ENCODE measurements around the gene ABCC4. TPM values are rescaled to one million over a fixed set of nuclear protein-coding genes. Genes with fewer than 3 reads are reported as not detected.

ABCC4 gene
- total and polyA plus RNA-seq, 8 donors, result 1.5 to 87.2 (median 29.7) TPM

DNA sequence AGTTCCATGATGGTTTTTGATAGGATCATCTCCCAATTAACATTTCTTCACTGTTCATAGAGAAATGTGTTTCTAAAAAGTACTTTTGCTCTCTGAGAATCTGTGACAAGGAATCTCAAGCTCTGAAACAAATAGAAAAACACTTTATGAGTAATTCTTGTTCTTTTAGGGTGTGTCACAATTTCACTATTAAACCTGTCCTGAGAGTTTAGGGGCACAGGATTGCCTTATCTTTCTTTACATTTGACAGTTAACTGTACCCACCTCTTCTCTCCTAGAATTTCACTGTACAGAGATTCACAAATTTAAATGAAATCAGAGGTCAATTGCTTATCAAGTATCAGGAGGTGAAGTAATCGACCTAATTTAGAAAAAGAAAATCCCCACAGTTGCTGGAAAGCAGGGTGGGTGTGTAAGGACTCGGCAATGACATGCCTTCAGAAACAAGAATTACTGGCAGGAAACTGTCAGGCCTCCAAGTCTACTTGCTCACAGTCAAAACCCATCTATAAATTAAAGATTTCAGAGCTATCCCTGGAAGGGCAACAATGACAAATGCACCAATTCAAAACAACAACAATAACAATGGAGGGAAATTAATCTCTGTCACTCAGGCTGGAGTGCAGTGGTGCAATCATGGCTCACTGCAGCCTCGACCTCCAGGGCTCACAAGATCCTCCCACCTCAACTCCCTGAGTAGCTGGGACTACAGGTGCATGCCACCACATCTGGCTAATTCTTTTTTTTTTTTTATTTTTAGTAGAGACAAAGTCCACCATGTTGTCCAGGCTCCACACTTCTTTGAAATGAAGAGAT, 250.2 kb downstream of the ABCC4 start:
- Histone ChIP-seq H3K27ac (no peak overlapping the region), H3K36me3 (peaks cover 0 to 8% (median 2%) of the 10 kb centered on the region in 4 donors), H3K4me1 (no peaks in the 10 kb centered on the region), H3K27me3 (no peaks in the 10 kb centered on the region), H3K9me3 (no peaks in the 10 kb centered on the region), H3K4me3 (no peak overlapping the region)
- WGBS, 5 donors, result 46 to 60% (median 54%) methylated on average over 3 of the region's 3 CpGs
- no peak for TF ChIP-seq POLR2AphosphoS5 (IDR thresholded peaks at IDR 0.05)
- no peak for TF ChIP-seq EP300 (IDR thresholded peaks at IDR 0.05)
- TF ChIP-seq POLR2A (IDR thresholded peaks at IDR 0.05), result no peak
- TF ChIP-seq, protein P1, sequence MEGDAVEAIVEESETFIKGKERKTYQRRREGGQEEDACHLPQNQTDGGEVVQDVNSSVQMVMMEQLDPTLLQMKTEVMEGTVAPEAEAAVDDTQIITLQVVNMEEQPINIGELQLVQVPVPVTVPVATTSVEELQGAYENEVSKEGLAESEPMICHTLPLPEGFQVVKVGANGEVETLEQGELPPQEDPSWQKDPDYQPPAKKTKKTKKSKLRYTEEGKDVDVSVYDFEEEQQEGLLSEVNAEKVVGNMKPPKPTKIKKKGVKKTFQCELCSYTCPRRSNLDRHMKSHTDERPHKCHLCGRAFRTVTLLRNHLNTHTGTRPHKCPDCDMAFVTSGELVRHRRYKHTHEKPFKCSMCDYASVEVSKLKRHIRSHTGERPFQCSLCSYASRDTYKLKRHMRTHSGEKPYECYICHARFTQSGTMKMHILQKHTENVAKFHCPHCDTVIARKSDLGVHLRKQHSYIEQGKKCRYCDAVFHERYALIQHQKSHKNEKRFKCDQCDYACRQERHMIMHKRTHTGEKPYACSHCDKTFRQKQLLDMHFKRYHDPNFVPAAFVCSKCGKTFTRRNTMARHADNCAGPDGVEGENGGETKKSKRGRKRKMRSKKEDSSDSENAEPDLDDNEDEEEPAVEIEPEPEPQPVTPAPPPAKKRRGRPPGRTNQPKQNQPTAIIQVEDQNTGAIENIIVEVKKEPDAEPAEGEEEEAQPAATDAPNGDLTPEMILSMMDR (IDR thresholded peaks at IDR 0.05), result no peak
- DNase-seq, result no peak
- intact Hi-C loops (cut with DNase I; ENCODE audit: low total_unique reads), result no loop called here

DNA sequence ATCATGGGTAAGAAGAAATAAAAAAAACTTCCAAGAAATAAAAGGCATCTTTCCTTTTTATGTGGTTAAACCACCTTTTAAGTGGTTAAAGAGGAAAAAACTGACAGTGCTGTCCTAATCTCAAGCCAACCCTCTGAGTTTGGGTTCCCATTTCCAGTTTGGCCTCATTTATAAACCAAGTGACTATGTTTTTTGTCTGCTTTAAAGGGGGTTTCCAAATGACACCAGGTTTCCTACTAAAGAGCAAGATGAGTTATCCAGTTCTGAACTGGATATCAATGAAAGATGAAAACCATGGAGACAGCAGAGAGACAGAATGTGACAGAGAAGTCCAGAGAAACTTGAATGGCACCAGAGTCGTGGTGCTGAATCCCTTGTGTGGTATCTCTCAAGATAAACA, 251.5 kb downstream of the ABCC4 start:
- peaks cover 0 to 8% (median 2%) of the 10 kb centered on the region in 4 donors for H3K36me3 ChIP-seq
- no peaks in the 10 kb centered on the region for H3K9me3 ChIP-seq
- 50 to 68% (median 62%) methylated on average over 1 of the region's 1 CpG for WGBS, 5 donors
- H3K27me3 ChIP-seq, result no peaks in the 10 kb centered on the region
- H3K4me1 ChIP-seq, result no peaks in the 10 kb centered on the region
- intact Hi-C loops (cut with DNase I; ENCODE audit: low total_unique reads), result no loop called here
- no peak for DNase-seq
- no peak overlapping the region for H3K4me3 ChIP-seq
- no peak overlapping the region for H3K27ac ChIP-seq
- TF ChIP-seq POLR2AphosphoS5 (IDR thresholded peaks at IDR 0.05) (no peak), POLR2A (IDR thresholded peaks at IDR 0.05) (no peak), EP300 (IDR thresholded peaks at IDR 0.05) (no peak)
- TF ChIP-seq, protein P1 (IDR thresholded peaks at IDR 0.05), result no peak

DNA sequence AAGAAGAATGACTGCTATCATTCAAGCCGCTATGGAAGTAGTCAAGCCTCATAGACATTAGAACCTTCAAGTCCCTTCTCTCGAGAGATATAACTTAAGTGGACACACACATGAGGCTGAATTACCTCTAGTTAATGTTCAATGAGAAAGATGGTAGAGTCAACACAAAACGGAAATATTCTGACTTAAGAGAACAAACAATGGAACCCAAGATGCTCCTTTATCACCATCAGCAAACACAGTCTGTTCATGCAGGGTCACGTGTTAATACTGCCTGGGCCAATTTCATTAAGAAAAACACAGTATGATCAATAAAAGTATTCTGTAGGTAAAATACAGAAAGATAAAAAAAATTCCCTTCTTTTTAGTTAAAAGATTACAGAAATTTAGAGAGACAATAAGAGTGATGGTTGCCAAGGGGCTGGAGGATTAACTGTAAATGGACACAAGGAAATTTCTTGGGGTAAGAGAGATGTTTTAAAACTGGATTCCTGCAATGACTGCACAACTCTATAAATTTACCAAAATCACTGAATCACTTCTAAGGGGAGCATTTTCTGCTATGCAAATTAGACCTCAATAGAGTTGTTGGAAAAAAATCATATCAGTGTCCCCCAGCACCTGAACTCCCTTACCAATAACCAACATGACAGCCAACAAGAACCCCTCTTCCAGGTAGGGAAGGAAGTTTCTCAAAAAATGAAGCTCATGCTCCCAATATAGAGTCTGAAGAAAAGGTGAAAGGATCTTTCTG, 256.6 kb downstream of the ABCC4 start:
- Histone ChIP-seq H3K27ac (no peak overlapping the region), H3K9me3 (no peaks in the 10 kb centered on the region), H3K36me3 (peaks cover 5 to 50% (median 24%) of the 10 kb centered on the region in 4 donors), H3K27me3 (no peaks in the 10 kb centered on the region), H3K4me3 (no peak overlapping the region), H3K4me1 (no peaks in the 10 kb centered on the region)
- 56 to 82% (median 69%) methylated on average over 4 of the region's 4 CpGs for WGBS, 5 donors
- intact Hi-C loops (cut with DNase I; ENCODE audit: low total_unique reads), result no loop called here
- TF ChIP-seq POLR2AphosphoS5 (IDR thresholded peaks at IDR 0.05) (no peak), POLR2A (IDR thresholded peaks at IDR 0.05) (no peak)
- DNase-seq, result no peak

DNA sequence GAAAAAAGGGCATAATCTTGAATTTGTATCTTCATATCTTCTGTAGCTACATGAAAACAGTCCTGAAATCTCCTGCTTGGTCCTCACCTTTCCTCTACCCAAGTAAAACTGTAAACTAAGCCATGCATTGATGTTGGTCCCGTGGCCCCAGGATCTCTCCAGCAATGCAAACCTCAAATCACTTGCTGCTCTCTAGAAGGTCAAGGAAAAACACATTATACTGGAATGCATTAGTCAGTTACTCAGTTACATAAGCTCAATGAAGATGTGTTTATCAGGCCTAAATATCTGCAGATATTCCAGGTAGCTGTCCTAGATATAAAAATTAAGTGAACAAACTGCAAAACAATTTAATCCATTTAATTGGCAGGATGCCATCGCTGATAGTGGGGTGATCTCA, 261.8 kb downstream of the ABCC4 start:
- WGBS, 5 donors, result 80 to 91% (median 86%) methylated on average over 2 of the region's 2 CpGs
- TF ChIP-seq, protein P1 (IDR thresholded peaks at IDR 0.05), result no peak
- TF ChIP-seq POLR2A (IDR thresholded peaks at IDR 0.05) (no peak), POLR2AphosphoS5 (IDR thresholded peaks at IDR 0.05) (no peak), EP300 (IDR thresholded peaks at IDR 0.05) (no peak)
- H3K27ac ChIP-seq, result no peak overlapping the region
- H3K9me3 ChIP-seq, result no peaks in the 10 kb centered on the region
- H3K36me3 ChIP-seq, result peaks cover 5 to 63% (median 31%) of the 10 kb centered on the region in 4 donors
- no peaks in the 10 kb centered on the region for H3K27me3 ChIP-seq
- intact Hi-C loops (cut with DNase I; ENCODE audit: low total_unique reads), result no loop called here
- H3K4me1 ChIP-seq, result no peaks in the 10 kb centered on the region
- no peak overlapping the region for H3K4me3 ChIP-seq
- DNase-seq, result no peak

Data from stomach (tissue), 9 donors.